IMR-90 (cell line): ENCODE results near the gene MYO9B. TPM values are rescaled to one million over a fixed set of nuclear protein-coding genes. Genes with fewer than 3 reads are reported as not detected.
A peak's percentile ranks its signal among the peaks of the same experiment; 100 is the strongest.
"Not testable (repeated sequence)": the region's sequence is repeated elsewhere in the genome, so short reads cannot be mapped to it uniquely, and the experiment has no call there.

Experiments used
- ATAC-seq: fragments of 200-7000 bp; cut with Tn5 transposase; 2 replicates; pipeline ENCODE4 v1.9.1; 2020; ENCODE audit warnings: low read depth, mild to moderate bottlenecking, moderate library complexity
- BruUV-seq: library from RNA; stranded (reverse); fragments of 400-500 nt; replicated peaks from 2 replicates; lab custom pipeline; 2021; lab: Mats Ljungman, UMichigan
- CTCF ChIA-PET: fragments of 300-600 bp; formaldehyde crosslinking; extraction: SDS; loops from one replicate; lab custom pipeline; 2021; ENCODE audit warnings: antibody characterized with exemption; lab: Yijun Ruan, JAX
- POLR2A ChIA-PET: fragments of 300-600 bp; sonication (Branson Sonifier 250); formaldehyde crosslinking; loops from one replicate; lab custom pipeline; 2022; ENCODE audit warnings: antibody characterized with exemption; ENCODE audit not compliant: unreplicated experiment; lab: Charles Lee
- DNase-seq: peaks from one replicate; pipeline ENCODE4 v3.0.0; 2013
- H2AFZ ChIP-seq: replicated peaks from 2 replicates; pipeline ENCODE3; 2013; ENCODE audit warnings: low read length, mild to moderate bottlenecking; ENCODE audit not compliant: poor library complexity
- H2AK5ac ChIP-seq: 2 replicates; pipeline ENCODE4 v1.6.1; 2013; ENCODE audit warnings: low read depth, low read length, inconsistent platforms
- H2AK9ac ChIP-seq: replicated peaks from 2 replicates; pipeline ENCODE3; 2013; ENCODE audit warnings: mild to moderate bottlenecking, low read depth, low read length, moderate library complexity; ENCODE audit not compliant: poor library complexity
- H2BK120ac ChIP-seq: 2 replicates; pipeline ENCODE4 v1.6.1; 2013; ENCODE audit warnings: low read depth, low read length, inconsistent platforms
- H2BK15ac ChIP-seq: 3 replicates; pipeline ENCODE4 v1.6.1; 2013; ENCODE audit warnings: low read depth, low read length, inconsistent platforms
- H2BK20ac ChIP-seq: 2 replicates; pipeline ENCODE4 v1.6.1; 2013; ENCODE audit warnings: low read depth, mild to moderate bottlenecking, inconsistent platforms, low read length, moderate library complexity
- H2BK5ac ChIP-seq: 2 replicates; pipeline ENCODE4 v1.6.1; 2013; ENCODE audit warnings: mild to moderate bottlenecking, low read depth, low read length, inconsistent platforms; ENCODE audit not compliant: poor library complexity, severe bottlenecking
- H3K14ac ChIP-seq: replicated peaks from 2 replicates; pipeline ENCODE4 v1.6.1; 2013; ENCODE audit warnings: low read depth, low read length, inconsistent platforms
- H3K18ac ChIP-seq: 2 replicates; pipeline ENCODE4 v1.6.1; 2013; ENCODE audit warnings: low read depth, low read length, control low read depth
- H3K23ac ChIP-seq: 2 replicates; pipeline ENCODE4 v1.6.1; 2013; ENCODE audit warnings: low read depth, low read length, inconsistent platforms
- H3K27ac ChIP-seq: 2 replicates; pipeline ENCODE4 v1.5.1; 2013; ENCODE audit warnings: mild to moderate bottlenecking, control low read depth, low read length; ENCODE audit not compliant: insufficient read depth
- H3K27me3 ChIP-seq: 2 replicates; pipeline ENCODE4 v1.6.1; 2013; ENCODE audit warnings: low read length; ENCODE audit not compliant: control insufficient read depth, insufficient read depth
- H3K36me3 ChIP-seq: 2 replicates; pipeline ENCODE4 v1.6.1; 2013; ENCODE audit warnings: low read length, mixed read lengths; ENCODE audit not compliant: control insufficient read depth, insufficient read depth
- H3K4ac ChIP-seq: 2 replicates; pipeline ENCODE4 v1.6.1; 2013; ENCODE audit warnings: low read depth, low read length, inconsistent platforms
- H3K4me1 ChIP-seq: 2 replicates; pipeline ENCODE4 v1.6.1; 2013; ENCODE audit warnings: low read length, mixed read lengths; ENCODE audit not compliant: control insufficient read depth, insufficient read depth
- H3K4me2 ChIP-seq: 2 replicates; pipeline ENCODE4 v1.6.1; 2013; ENCODE audit warnings: low read depth, mild to moderate bottlenecking, control low read depth, low read length, moderate library complexity
- H3K4me3 ChIP-seq: 2 replicates; pipeline ENCODE4 v1.5.1; 2013; ENCODE audit warnings: low read depth, mild to moderate bottlenecking, control low read depth, low read length, moderate library complexity; ENCODE audit not compliant: insufficient read depth
- H3K56ac ChIP-seq: 2 replicates; pipeline ENCODE4 v1.6.1; 2013; ENCODE audit warnings: low read length, inconsistent platforms; ENCODE audit not compliant: insufficient read depth; ENCODE audit errors: extremely low read depth
- H3K79me1 ChIP-seq, 2 experiments: 2 replicates each; pipeline ENCODE4 v1.6.1; 2013; ENCODE audit warnings: low read length in 2 of 2, inconsistent platforms in 1 of 2, low read depth in 1 of 2
- H3K9ac ChIP-seq: 2 replicates; pipeline ENCODE4 v1.6.1; 2013; ENCODE audit warnings: low read depth, low read length, control low read depth
- H3K9me1 ChIP-seq: 2 replicates; pipeline ENCODE4 v1.6.1; 2013; ENCODE audit warnings: low read length, inconsistent platforms; ENCODE audit not compliant: insufficient read depth
- H3K9me3 ChIP-seq: 2 replicates; pipeline ENCODE4 v1.6.1; 2013; ENCODE audit warnings: low read length; ENCODE audit not compliant: control insufficient read depth, insufficient read depth
- H4K20me1 ChIP-seq: 2 replicates; pipeline ENCODE4 v1.6.1; 2013; ENCODE audit warnings: low read length, inconsistent platforms; ENCODE audit not compliant: insufficient read depth
- H4K5ac ChIP-seq: 2 replicates; pipeline ENCODE4 v1.6.1; 2013; ENCODE audit warnings: mild to moderate bottlenecking, low read depth, low read length, control low read depth
- H4K8ac ChIP-seq, 2 experiments: 2 replicates each; pipeline ENCODE4 v1.6.1; 2013; ENCODE audit warnings: low read depth in 2 of 2, low read length in 2 of 2, control low read depth in 1 of 2, inconsistent platforms in 1 of 2
- H4K91ac ChIP-seq: 2 replicates; pipeline ENCODE4 v1.6.1; 2013; ENCODE audit warnings: low read depth, low read length, inconsistent platforms; ENCODE audit not compliant: insufficient read depth
- WGBS, 2 experiments: methylation state at CpG; one replicate each; pipeline versions ENCODE4 v1.1.5 to v1.1.7; 2013; ENCODE audit warnings: missing lambda C conversion rate in 2 of 2; ENCODE audit not compliant: insufficient read length in 1 of 2; ENCODE audit errors: extremely low coverage in 2 of 2; 5-methylcytosine and 5-hydroxymethylcytosine counted together
- dilution Hi-C: fragments of 300-500 bp; cut with HindIII; formaldehyde crosslinking; loops from one replicate; pipeline ENCODE4 v1.14.3; 2018; ENCODE audit warnings: low sequenced_read_pairs; ENCODE audit not compliant: unreplicated experiment
- in situ Hi-C: fragments of 300-500 bp; cut with MboI; formaldehyde crosslinking; loops from 3 replicates; pipeline ENCODE4 v1.14.3; 2019; ENCODE audit warnings: low sequenced_read_pairs, inconsistent platforms, mixed read lengths
- intact Hi-C: fragments of 100-400 bp; cut with micrococcal nuclease; formaldehyde crosslinking; loops from 2 replicates; pipeline ENCODE4 v1.10.0; 2022
- polyA plus RNA-seq, 3 experiments: library from polyadenylated mRNA; depleted of rRNA; stranded (reverse); fragments of >200 nt; gene quantifications; 2 replicates each; pipeline ENCODE4 v1.2.3, GENCODE V29; 2012; ENCODE audit warnings: low replicate concordance in 1 of 3
- total RNA-seq: library from RNA; depleted of rRNA; stranded (reverse); fragments of >200 nt; gene quantifications from 2 replicates; pipeline ENCODE4 v1.2.3, GENCODE V29; 2012

MYO9B gene
- total and polyA plus RNA-seq, 2 of the 4 experiments (the other 2 are of a cell fraction), result 61.8 to 77.8 TPM

DNA sequence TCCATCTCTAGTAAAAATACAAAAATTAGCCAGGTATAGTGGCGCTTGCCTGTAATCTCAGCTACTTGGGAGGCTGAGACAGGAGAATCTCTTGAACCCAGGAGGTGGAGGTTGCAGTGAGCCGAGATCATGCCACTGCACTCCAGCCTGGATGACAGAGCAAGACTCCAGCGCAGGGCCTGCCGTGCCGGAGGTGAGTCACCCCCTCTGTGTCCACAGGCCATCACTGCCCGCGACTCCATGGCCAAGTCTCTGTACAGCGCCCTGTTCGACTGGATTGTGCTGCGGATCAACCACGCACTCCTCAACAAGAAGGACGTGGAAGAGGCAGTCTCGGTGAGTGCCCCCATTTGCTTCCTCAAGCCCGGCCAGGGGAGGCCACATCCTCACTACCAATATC is 86.6 kb downstream of the MYO9B start:
- H3K4ac ChIP-seq, H4K91ac ChIP-seq, H3K23ac ChIP-seq, H3K27me3 ChIP-seq, H3K14ac ChIP-seq, H2AK9ac ChIP-seq, intact Hi-C loops, dilution Hi-C loops, H3K9ac ChIP-seq, H3K4me3 ChIP-seq, ATAC-seq, H3K4me1 ChIP-seq, H4K8ac ChIP-seq, H2BK20ac ChIP-seq, H4K5ac ChIP-seq, DNase-seq, H3K27ac ChIP-seq, H3K9me1 ChIP-seq, POLR2A ChIA-PET, H3K9me3 ChIP-seq, H2BK15ac ChIP-seq, H2AK5ac ChIP-seq, H4K20me1 ChIP-seq, H3K4me2 ChIP-seq, H3K56ac ChIP-seq, in situ Hi-C loops, H2BK5ac ChIP-seq, H3K18ac ChIP-seq, BruUV-seq, H2BK120ac ChIP-seq, CTCF ChIA-PET: not testable (repeated sequence)
- Histone ChIP-seq H3K79me1 (peaks cover 11 to 24% of the 10 kb centered on the region in 2 experiments), H2AFZ (peak overlapping the region; percentile 23), H3K36me3 (peaks cover 75% of the 10 kb centered on the region)
- 97% methylated on average over 11 of the region's 14 CpGs; no CpG with 5 or more reads in 1 of the 2 experiments for WGBS, 2 experiments
